HG03457 (cell line): ENCODE measurements around the gene NR1H3.

Experiments used
- ATAC-seq: cut with Tn5 transposase; IDR thresholded peaks from one replicate; pipeline ENCODE4 v1.9.1; 2021; ENCODE audit warnings: moderate number of reproducible peaks; ENCODE audit not compliant: unreplicated experiment

The NR1H3 gene

DNA sequence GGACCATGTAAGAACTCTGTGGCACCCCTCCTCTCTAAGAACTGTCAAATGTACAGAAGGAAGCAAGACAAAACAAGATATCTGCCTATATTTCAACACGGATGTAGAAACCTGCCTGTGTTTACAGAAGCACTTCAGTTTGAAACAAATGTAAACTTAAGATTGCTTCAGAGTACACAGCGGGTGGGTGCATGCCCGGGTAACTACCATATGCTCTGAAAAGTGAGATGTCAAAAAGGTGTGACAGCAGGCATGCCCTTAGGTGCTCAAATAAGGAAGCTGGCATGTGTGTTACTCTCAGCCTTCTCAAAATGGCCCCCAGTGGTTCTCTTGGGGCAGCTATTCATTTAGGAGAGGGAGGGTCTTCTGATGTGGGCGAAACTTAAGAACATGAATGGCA lies 14.3 kb upstream of the NR1H3 start:
- no peak for ATAC-seq

DNA sequence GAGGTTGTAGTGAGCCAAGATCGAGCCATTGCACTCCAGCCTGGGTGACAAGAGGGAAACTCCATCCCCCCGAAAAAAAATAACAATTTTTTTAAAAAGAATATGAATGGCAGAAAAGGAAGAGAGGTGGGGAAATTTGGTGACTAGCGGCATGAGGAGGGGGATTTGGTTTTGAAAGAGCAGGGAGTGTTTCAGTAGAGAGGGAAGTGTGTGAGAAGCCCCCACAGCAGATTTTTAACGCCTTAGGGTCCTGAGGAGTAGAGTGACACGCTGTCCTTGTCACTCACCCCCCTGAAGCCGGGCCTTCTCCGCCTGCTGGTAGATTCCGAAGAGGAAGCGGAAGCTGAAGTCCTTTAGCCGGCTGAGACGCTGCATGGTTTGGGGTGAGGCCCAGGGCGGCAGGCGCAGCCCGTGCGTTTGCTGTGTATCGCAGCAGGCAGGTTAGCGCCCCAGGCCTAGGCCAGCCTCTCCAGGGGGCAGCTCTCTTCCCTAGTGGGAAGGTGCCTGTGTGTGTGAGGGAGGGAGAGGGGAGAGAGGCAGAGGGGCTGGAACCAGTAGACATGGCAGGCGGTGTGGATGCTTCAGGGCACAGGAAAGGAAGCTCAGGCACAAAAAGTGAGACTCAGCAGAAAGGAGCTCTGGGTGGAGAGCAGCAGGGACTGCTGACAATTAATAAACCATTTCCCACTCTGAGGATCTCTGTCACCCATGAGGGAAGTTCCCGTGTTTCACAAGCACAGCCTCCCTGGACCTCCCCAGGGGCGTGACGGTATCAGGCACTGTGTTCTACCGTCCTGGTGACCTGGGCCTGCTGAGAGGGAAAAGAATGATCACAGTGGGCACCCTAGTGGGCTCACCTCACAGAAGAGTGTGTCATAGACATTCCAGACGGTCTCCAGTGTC lies 13.1 kb upstream of the NR1H3 start:
- ATAC-seq, result no peak

DNA sequence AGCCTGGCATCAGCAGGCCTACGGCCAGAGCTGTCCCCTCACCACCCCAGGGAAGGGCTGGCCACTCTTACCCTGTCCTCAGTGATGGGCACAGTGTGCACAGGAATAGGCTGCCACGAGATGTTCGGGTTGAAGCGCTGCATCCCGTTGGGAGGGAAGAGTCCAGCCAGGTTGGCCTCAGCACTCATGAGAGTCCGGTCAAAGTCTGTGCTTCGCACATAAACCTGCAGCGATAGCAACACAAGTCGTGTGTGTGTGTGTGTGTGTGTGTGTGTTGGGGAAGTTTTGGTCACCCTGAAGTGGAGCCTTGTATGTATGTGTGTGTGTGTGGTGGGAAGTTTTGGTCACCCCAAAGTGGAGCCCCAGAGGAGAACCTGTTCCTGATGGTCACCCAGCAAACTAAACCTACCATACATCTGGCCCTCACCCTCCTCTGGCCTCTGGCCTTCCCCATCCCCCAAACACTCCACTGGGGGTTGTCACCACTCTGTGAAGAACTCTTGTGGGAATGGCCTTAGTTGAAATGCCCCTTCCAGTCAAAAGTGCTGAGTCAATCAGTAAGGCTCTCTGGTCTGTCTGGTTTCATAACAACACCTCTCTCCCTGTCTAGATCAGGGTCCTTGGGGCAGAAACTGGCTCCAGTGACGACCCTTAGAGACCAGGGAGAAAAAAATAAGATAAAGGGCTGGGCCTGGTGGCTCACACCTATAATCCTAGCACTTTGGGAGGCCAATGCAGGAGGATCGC lies 12.0 kb upstream of the NR1H3 start:
- no peak for ATAC-seq

DNA sequence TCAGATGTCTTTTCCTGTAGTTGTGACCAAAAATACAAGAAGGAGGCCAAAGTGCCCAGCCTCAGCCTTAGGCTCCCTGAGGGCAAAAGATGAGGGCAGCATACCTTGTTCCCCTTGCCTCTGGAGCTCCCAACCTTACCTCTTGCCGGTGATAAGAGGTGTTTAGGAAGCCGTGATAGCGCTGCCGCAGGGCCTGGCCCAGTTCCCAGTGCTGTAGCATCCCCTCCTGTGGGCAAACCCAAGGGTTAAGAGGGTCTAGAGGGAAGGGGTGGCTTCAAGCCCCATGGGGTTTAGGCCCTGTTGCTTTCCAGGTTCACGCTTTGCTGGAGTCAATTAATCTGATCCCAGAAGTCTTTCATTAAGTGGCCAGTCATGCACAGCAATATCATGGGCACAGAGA lies 10.3 kb upstream of the NR1H3 start:
- no peak for ATAC-seq

DNA sequence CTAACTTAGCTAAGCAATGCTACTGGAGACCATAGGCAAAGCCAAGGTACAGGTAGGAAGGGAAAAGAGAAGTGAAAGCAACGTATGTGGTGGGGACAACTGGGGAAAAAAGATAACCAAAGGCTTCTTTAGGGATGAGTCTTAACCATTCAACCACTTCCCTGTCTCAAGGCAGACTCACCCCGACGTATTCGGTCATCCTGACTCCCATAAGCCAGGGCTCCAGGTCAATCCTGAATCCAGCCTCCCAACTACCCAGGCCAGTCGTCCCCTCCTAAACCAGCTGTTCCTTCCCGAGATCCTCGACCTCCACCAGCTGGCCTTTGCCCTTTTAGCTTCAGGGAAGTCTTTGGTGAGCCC lies 9.5 kb upstream of the NR1H3 start:
- ATAC-seq, result no peak

DNA sequence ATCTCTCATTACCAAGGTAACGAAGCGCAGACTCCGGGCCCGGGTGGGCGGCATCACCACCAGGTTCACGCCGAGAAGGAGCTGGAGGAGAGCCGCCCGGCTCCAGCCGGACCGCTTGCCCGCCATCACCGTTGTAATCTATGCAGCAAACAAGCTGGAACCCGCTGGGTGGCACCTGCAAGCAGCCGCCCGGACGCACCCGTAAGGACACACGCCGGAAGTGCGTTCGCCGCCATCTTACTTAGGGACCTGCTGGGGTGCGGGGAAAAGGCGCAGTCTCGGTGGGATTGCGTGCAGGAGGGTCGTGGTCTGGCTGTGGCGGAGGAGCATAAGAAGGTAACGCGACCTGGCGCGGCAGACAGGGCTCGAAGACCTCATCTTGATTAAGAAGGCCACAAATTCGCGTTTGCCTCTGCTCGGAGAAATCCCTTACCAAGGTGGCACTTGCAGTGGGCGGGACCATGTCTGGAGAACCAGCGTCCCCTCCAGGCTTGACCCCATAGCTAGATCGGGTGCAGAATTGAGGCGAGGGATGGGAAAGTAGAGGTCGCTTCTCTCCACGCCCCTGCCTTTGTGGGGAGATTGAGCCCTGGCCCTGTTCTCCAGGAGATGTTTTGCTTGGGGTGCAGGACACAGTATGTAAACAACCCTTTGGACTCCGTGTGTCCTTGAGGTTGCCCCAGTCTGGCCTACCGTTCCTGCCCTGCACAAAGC lies 9.0 kb upstream of the NR1H3 start, which contains the start of gene ACP2:
TSS of gene ACP2 (minus strand) at position 151 of the 714 bp plus-strand sequence. CDS start at position 126, 25 bp downstream.
- ATAC-seq, result peak; percentile 66

DNA sequence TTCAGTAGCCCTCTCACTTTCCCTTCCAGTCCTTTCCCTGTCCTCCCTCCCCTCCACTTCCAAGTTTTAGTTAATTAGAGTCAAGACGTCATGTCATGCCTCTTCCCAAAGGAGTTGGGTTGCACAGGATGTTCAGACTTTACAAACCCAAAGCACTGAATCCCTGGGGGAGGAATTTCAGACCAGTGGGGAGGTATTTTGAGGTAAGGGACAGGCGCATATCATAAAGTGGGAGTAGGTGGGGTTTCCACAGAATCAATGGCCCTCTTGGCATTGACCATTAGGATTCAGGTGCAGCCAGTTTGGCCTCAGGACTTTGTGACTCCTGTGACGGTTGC lies 8.4 kb upstream of the NR1H3 start:
- no peak for ATAC-seq

DNA sequence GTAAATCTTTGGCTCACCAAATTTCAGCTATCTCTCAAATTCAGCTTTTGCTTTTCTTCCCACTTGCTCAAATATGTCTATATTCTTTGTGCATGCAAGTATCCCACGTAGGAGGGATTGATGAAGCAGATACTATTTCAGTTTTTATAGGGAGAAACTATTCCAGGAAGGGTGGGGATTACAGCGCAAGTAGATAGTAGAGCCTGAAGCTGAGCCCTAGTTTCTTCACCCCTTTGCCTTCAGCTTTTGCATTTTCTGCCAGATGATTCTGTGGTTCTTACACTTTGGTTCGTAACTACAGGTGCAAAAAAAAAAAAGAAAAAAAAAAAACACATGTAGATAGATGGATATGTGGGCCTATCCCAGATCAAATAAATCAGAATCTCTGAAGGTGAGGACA lies 6.0 kb upstream of the NR1H3 start:
- ATAC-seq, result no peak

DNA sequence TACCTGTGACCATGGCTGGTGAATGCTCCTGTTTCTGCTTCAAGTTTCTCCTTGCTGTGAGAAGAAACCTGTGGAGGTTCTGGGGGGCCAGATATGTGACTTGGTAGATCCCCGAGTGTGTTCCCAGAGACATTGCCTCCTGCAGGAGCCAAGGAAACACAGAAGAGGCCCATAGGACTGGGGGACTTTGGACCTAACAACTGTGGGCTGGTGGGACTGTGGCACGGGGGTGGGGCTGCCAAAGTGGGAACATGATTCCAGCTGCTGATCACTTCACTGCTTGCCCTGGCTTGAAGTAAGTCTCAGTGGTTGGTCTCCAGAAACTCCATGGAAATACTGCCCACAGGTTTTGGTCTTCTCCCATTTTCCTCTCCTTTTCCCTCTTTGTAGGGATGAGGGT lies 4.1 kb upstream of the NR1H3 start:
- ATAC-seq, result no peak

DNA sequence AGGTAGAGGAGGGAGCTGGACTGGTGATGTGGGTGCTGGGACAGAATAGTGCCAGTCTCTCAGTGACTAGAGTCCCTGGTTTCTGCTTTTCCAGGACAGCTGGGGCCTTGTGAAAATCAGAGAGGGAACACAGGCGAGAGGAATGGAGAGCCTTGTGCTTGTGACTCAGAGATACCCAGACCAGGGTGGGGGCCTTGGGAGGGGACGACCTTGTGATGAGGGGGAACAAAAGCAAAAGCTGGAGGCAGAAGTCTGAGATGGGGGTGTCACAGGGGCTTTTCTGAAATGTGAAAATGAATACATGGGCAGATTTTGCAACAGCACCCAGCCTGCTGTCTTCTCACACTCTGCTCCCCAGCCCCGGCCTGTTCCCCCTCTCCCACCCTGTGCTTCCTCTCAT lies 3.4 kb upstream of the NR1H3 start:
- ATAC-seq, result no peak

DNA sequence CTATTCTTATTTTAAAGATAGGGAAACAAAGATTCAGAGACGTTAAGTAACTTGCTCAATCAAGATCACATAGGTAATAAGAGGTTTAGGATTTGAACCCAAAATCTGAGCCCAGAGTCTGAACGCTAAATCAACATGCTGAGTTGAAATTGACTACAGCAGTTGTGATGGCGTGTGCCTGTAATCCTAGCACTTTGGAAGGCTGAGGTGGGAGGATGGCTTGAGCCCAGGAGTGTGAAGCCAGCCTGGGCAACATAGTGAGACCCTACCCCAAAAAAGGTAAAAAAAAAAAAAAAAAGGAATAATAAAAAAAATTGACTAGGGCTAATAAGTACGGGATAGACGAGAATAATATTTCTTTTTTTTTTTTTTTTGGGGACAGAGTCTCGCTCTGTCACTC lies 1.4 kb upstream of the NR1H3 start:
- no peak for ATAC-seq

DNA sequence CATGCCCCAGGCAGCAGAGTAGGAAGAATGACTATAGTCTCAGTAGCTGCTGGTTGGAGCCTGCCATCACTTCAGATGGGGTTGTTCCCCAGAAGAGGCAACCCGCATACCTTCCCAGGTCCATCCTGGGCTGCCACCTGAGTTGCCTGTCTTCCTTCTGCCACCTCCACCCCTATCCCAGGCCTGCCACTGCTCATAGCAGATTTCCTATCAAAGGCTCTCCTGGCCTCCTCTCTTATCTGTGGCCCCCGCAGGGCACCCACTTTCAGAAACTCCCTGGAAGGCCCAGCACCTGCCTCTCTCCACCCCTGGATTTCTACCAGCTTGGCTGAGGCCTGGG lies 649 bp upstream of the NR1H3 start:
- no peak for ATAC-seq

DNA sequence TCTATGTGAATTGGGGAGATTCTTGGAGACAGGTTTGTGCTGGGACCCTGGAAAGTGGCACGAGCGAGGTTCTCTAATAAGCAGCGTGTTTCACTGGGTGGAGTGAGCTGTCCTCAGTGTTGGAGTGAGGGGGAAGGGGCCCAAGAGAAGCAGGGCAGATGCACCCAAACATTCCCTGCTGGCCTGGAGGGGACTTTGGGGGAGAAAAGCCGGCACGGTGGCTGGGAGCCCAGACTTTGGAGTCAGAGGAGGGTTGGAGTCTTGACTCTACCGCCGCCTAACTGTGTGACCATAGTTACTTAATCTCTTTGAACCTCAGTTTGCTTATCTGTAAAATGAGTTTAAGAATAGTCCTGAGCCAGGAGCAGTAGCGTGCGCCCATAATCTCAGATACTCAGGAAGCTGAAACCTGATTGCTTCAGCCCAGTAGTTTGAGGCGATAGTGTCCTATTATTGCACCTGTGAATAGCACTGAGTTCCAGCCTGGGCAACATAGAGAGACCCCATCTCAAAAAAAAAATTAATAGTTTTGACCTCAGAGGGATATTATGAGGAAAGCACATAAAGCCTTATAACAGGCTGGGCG lies 614 bp downstream of the NR1H3 start:
- ATAC-seq, result no peak

DNA sequence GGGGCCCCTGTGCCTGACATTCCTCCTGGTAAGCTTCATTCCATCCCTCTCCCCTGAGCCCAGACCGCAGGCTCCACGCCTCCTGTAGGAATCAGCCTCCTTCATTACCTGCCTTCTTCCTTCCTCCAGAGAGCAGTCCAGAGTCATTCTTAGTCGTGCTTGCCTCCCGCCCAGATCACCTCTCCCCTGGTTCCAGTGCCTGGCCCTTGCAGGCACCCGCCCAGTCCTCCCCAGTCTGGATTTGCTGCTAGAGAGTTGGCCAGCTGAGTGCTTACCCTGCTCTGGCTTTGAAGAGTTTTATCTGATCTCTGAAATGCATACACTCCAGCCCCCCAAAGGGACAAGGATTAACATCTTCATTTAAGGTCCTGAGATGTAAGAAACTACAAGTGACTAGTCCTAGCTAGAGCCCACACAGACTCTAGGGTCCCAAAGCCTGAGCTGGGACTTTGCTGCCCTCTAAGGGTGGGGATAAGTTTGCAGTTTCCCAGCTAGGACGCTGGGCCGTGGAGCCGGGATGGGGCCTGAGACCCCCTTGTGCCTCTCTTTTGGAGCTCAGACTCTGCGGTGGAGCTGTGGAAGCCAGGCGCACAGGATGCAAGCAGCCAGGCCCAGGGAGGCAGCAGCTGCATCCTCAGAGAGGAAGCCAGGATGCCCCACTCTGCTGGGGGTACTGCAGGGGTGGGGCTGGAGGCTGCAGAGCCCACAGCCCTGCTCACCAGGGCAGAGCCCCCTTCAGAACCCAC lies 1.6 kb downstream of the NR1H3 start:
- ATAC-seq, result no peak

DNA sequence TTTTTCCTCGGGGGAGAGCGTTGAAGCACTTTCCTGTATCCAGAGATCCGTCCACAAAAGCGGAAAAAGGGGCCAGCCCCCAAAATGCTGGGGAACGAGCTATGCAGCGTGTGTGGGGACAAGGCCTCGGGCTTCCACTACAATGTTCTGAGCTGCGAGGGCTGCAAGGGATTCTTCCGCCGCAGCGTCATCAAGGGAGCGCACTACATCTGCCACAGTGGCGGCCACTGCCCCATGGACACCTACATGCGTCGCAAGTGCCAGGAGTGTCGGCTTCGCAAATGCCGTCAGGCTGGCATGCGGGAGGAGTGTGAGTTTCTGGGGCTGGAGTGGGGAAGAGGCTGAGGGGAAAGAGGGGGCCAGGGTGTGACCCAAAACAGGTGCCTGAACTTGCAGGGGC lies 2.6 kb downstream of the NR1H3 start:
- no peak for ATAC-seq

DNA sequence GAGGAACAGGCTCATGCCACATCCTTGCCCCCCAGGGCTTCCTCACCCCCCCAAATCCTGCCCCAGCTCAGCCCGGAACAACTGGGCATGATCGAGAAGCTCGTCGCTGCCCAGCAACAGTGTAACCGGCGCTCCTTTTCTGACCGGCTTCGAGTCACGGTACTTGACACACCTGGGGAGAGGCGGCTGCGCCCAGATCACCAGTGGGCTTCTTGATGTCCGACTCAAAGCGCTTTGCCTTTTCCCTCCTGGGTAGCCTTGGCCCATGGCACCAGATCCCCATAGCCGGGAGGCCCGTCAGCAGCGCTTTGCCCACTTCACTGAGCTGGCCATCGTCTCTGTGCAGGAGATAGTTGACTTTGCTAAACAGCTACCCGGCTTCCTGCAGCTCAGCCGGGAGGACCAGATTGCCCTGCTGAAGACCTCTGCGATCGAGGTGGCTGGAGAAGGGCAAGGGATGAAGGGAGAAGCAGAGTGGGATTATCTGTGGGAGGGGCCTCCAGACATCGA lies 3.5 kb downstream of the NR1H3 start:
- no peak for ATAC-seq

DNA sequence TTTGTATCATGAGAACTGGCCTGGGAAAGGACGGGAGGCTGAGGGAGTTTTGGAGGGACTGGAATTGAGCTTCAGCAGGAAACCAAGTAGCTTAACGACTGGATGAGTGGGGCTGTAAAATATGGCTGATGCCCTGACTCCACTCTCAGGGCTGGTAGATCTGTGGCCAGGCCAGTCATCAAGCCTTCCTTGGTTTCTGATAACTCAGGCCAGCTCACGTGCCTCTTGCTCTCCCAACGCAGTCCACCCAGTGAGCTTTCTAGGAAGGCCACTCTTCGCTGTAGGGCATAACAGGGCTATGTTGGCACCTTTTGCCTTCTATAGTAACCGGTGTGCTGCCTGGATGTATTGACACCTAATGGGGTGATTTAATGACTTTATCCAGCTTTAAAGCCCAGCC lies 6.3 kb downstream of the NR1H3 start:
- ATAC-seq, result no peak

DNA sequence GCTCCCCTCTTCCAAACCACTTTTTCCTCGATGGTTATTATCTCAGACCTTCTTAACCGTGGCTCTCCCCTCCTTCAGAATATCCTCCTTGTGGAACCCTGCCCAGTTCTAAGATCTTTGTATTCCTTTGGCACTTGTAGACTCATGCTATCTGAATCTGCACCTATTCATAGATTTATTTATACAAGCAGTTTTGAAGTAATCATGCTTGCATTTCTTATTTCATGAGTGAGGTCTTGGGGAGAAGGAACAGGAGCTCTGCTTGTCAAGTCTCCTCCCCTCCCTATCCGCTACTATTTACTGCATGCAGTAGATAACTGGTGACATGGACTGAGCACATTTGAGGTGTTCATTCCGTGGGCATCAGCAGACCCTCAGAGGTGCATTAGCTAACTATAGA lies 6.7 kb downstream of the NR1H3 start:
- ATAC-seq, result no peak

DNA sequence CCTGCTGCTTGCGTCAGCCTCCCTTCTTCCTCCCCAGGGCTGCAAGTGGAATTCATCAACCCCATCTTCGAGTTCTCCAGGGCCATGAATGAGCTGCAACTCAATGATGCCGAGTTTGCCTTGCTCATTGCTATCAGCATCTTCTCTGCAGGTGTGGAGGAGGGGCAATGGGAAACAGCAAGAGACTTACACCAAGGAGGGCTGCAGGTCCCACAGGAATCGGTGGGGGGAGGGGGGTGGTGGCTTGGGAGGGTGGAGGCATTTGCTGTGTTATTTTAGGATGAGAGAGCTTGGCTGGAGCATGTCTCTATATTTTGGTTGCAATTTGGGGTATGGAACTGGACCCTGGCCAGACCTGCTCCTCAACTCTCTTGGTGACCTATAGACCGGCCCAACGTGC lies 10.1 kb downstream of the NR1H3 start:
- no peak for ATAC-seq

DNA sequence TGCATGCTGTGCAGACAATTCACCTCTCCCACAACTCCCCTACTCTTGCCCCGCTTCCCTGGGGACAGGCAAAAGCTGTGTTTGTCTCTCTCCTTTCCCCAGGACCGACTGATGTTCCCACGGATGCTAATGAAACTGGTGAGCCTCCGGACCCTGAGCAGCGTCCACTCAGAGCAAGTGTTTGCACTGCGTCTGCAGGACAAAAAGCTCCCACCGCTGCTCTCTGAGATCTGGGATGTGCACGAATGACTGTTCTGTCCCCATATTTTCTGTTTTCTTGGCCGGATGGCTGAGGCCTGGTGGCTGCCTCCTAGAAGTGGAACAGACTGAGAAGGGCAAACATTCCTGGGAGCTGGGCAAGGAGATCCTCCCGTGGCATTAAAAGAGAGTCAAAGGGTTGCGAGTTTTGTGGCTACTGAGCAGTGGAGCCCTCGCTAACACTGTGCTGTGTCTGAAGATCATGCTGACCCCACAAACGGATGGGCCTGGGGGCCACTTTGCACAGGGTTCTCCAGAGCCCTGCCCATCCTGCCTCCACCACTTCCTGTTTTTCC lies 10.7 kb downstream of the NR1H3 start:
- no peak for ATAC-seq
